Transverse colon (tissue), 4 donors: ENCODE results near the gene OR2L3. TPM values are rescaled to one million over a fixed set of nuclear protein-coding genes. Genes with fewer than 3 reads are reported as not detected.
"Not testable (repeated sequence)": the region's sequence is repeated elsewhere in the genome, so short reads cannot be mapped to it uniquely, and the experiment has no call there.

Experiments used
- DNase-seq: peaks from one replicate; pipeline ENCODE4 v3.0.0-alpha.2; 2019
- H3K27ac ChIP-seq, 4 donors: fragments of 200-600 bp; sonication (generic); 2 replicates each; pipeline ENCODE4 v1.5.1; 2016 to 2018; ENCODE audit warnings: inconsistent platforms in 4 of 4
- H3K27me3 ChIP-seq: fragments of 200-600 bp; sonication (generic); 2 replicates; pipeline ENCODE4 v1.5.1; 2017; ENCODE audit warnings: inconsistent platforms
- H3K36me3 ChIP-seq, 4 donors: fragments of 200-600 bp; sonication (generic); 2 replicates each; pipeline ENCODE4 v1.5.1; 2017 to 2019; ENCODE audit warnings: inconsistent platforms in 4 of 4
- H3K4me1 ChIP-seq, 4 donors: fragments of 200-600 bp; sonication (generic); 2 replicates each; pipeline ENCODE4 v1.5.1; 2017 to 2020; ENCODE audit warnings: inconsistent platforms in 4 of 4
- H3K4me3 ChIP-seq, 4 donors: fragments of 200-600 bp; sonication (generic); 1 replicate in 1 of 4; 2 replicates in 3 of 4; pipeline versions ENCODE4 v1.5.1 to v1.6.1; 2017 to 2019; ENCODE audit warnings: inconsistent platforms in 4 of 4
- H3K9me3 ChIP-seq, 2 donors: fragments of 200-600 bp; sonication (generic); 2 replicates each; pipeline ENCODE4 v1.5.1; 2017 to 2019; ENCODE audit warnings: inconsistent platforms in 2 of 2
- EP300 ChIP-seq: sonication (generic); formaldehyde crosslinking; IDR thresholded peaks from one replicate; pipeline ENCODE4 v1.6.1; 2017; ENCODE audit warnings: antibody characterized with exemption, low read depth
- POLR2A ChIP-seq: fragments of 450-650 bp; IDR thresholded peaks from one replicate; pipeline ENCODE4 v1.6.1; 2016; ENCODE audit warnings: antibody characterized with exemption, mild to moderate bottlenecking, moderate library complexity
- POLR2AphosphoS5 ChIP-seq, 3 donors: sonication (generic); formaldehyde crosslinking; IDR thresholded peaks; one replicate each; pipeline ENCODE4 v1.6.1; 2016; ENCODE audit warnings: antibody characterized with exemption in 3 of 3
- WGBS, 2 donors: methylation state at CpG; one replicate each; pipeline ENCODE4 v1.1.5; 2018; ENCODE audit warnings: low coverage in 1 of 2; 5-methylcytosine and 5-hydroxymethylcytosine counted together
- in situ Hi-C, 4 donors: fragments of 200-750 bp; cut with MboI; loops; one replicate each; pipeline versions ENCODE4 v1.15.0 to v1.15.1; 2017; ENCODE audit warnings: low sequenced_read_pairs in 3 of 4, low pct_ligation_motif_present in 1 of 4, low pct_unique_long_range_greater_than_20kb in 1 of 4
- intact Hi-C: fragments of 100-400 bp; cut with DNase I; formaldehyde crosslinking; loops from one replicate; pipeline ENCODE4 v1.15.1; 2023; ENCODE audit warnings: low total_unique reads
- total RNA-seq, 4 donors: library from RNA; depleted of rRNA; stranded (reverse); fragments of >200 nt; gene quantifications; one replicate each; pipeline ENCODE4 v1.1.0, GENCODE V29; 2016
- TF ChIP-seq, protein P1 (sequence below), 5 experiments: fragments of 200-600 bp in 3 of 5; fragments of 450-650 bp in 2 of 5; sonication (generic) in 3 of 5; IDR thresholded peaks; 1 replicate in 2 of 5; 2 replicates in 3 of 5; pipeline ENCODE4 v1.5.1; 2016 to 2017; ENCODE audit warnings: antibody characterized with exemption in 5 of 5, inconsistent platforms in 3 of 5, mild to moderate bottlenecking in 2 of 5, moderate library complexity in 1 of 5

Gene OR2L3
- total RNA-seq, 4 donors from 2014 or later, result not detected

DNA sequence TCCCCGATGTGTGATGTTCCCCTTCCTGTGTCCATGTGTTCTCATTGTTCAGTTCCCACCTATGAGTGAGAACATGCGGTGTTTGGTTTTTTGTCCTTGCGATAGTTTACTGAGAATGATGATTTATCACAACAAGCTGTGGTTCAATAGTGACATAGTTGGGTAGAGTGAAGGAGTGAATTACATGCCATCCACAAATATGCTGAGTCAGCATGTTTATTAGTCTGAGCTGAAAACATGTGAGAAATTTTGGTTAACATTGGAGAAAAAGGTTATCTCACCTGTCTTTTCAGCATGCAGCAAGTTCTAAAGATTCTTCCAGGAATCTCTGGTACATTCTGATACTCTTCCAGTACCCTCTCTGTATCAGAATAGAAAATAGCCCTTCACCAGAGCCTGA, 19.0 kb downstream of the OR2L3 start:
- no peak overlapping the region for H3K27ac ChIP-seq
- H3K4me3 ChIP-seq, result no peak overlapping the region
- TF ChIP-seq EP300 (no peak), POLR2A (no peak), POLR2AphosphoS5 (IDR thresholded peaks at IDR 0.05) (no peak)
- TF ChIP-seq, protein P1, sequence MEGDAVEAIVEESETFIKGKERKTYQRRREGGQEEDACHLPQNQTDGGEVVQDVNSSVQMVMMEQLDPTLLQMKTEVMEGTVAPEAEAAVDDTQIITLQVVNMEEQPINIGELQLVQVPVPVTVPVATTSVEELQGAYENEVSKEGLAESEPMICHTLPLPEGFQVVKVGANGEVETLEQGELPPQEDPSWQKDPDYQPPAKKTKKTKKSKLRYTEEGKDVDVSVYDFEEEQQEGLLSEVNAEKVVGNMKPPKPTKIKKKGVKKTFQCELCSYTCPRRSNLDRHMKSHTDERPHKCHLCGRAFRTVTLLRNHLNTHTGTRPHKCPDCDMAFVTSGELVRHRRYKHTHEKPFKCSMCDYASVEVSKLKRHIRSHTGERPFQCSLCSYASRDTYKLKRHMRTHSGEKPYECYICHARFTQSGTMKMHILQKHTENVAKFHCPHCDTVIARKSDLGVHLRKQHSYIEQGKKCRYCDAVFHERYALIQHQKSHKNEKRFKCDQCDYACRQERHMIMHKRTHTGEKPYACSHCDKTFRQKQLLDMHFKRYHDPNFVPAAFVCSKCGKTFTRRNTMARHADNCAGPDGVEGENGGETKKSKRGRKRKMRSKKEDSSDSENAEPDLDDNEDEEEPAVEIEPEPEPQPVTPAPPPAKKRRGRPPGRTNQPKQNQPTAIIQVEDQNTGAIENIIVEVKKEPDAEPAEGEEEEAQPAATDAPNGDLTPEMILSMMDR (IDR thresholded peaks at IDR 0.05), result no peak
- H3K4me1 ChIP-seq, result no peaks in the 10 kb centered on the region
- intact Hi-C loops (no loop called here), in situ Hi-C loops (no loop called here)
- DNase-seq, result no peak
- no peaks in the 10 kb centered on the region for H3K9me3 ChIP-seq
- H3K36me3 ChIP-seq, result no peaks in the 10 kb centered on the region
- H3K27me3 ChIP-seq, result no peaks in the 10 kb centered on the region
- 93% methylated on average over 3 of the region's 3 CpGs; no CpG with 5 or more reads in 1 of the 2 donors for WGBS, 2 donors

DNA sequence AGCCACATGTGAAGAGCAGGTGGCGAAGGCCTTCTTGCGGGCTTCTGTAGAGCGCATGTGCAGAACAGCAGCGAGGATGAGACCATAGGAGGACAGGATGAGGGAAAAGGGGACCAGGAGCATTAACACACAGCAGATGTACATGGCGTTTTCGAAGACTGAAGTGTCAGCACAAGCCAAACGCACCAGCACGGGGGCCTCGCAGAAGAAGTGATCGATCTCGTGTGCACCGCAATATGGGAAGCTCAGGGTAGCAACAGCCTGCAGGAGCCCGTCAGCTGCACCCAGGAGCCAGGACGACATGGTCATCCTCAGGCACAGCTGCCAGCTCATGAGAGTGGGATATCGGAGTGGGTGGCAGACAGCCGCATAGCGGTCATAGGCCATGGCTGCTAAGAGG, 37.2 kb downstream of the OR2L3 start:
- H3K27me3 ChIP-seq, H3K27ac ChIP-seq, H3K4me1 ChIP-seq, H3K9me3 ChIP-seq, in situ Hi-C loops, H3K4me3 ChIP-seq, DNase-seq, H3K36me3 ChIP-seq: not testable (repeated sequence)
- intact Hi-C loops, result loop anchor here (2.0 kb wide), 1 partner anchor 19 kb away; no protein-coding TSS in a partner anchor
- WGBS, 2 donors, result 87% methylated on average over 13 of the region's 17 CpGs; no CpG with 5 or more reads in 1 of the 2 donors

DNA sequence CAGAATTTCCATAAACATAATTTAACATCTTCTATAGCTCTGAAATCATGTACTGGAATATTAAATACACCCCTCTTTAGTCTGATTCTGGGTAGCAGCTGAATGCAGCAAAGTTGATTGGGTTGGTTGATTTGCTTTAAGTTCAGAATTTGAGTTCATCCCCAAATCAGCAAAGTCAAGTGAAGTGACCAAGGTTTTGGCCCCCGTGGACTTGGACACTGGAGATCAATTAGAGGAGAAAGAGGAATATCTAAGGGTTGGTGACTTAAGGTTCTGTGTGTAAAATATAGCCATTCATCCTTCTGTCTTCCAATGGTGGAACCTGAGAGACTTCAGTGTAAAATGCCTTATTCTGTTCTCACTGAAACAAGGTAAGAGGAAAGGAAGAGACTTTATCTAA, 48.2 kb downstream of the OR2L3 start, which contains the start of gene OR2L13:
OR2L13 (plus strand) TSS at position 301 of the 400 bp plus-strand sequence. CDS start 4,192 bp downstream, outside the sequence.
- no peaks in the 10 kb centered on the region for H3K9me3 ChIP-seq
- intact Hi-C loops (no loop called here), in situ Hi-C loops (no loop called here)
- no peaks in the 10 kb centered on the region for H3K4me1 ChIP-seq
- no peak within 1 kb of the TSS for H3K4me3 ChIP-seq
- no peak within 1 kb of the TSS for H3K27ac ChIP-seq
- no peaks in the 10 kb centered on the region for H3K36me3 ChIP-seq
- no peak for TF ChIP-seq EP300
- no peak for TF ChIP-seq POLR2A
- no peak for TF ChIP-seq POLR2AphosphoS5 (IDR thresholded peaks at IDR 0.05)
- TF ChIP-seq, protein P1 (IDR thresholded peaks at IDR 0.05), result no peak
- DNase-seq, result no peak
- WGBS, 2 donors, result 47 to 71% methylated on average over 1 of the region's 1 CpG
- no peaks in the 10 kb centered on the region for H3K27me3 ChIP-seq

DNA sequence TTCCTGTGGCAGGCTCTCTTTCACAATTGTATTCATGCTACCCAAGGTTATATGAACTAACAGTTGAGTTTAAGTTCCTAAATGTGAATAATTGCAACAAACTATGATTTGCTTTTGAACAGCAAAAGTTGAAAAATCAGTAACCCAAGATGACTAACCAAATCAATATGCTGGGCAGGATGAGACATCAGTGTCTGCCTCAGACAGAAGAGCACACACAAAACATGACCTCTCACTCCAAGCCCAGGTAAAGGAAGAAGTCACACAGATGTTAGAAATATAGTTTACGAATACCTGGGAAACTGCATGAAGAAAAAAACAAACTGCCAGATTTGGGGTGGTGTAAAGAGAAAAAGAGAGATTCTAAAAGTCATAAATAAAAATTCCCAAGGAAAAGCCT, 51.9 kb downstream of the OR2L3 start:
- no peak for TF ChIP-seq POLR2AphosphoS5 (IDR thresholded peaks at IDR 0.05)
- TF ChIP-seq, protein P1 (IDR thresholded peaks at IDR 0.05), result no peak
- no peak for TF ChIP-seq POLR2A
- TF ChIP-seq EP300, result no peak
- Histone ChIP-seq H3K36me3 (no peaks in the 10 kb centered on the region), H3K9me3 (no peaks in the 10 kb centered on the region), H3K27me3 (no peaks in the 10 kb centered on the region), H3K27ac (no peak overlapping the region), H3K4me1 (no peaks in the 10 kb centered on the region), H3K4me3 (no peak overlapping the region)
- DNase-seq, result no peak
- intact Hi-C loops (no loop called here), in situ Hi-C loops (no loop called here)
- 78 to 100% methylated on average over 1 of the region's 1 CpG for WGBS, 2 donors

GRCh38 chr1:248102847-248103246, 56.2 kb downstream of the OR2L3 start:
- TF ChIP-seq POLR2A (no peak), EP300 (no peak), POLR2AphosphoS5 (IDR thresholded peaks at IDR 0.05) (no peak)
- TF ChIP-seq, protein P1 (IDR thresholded peaks at IDR 0.05), result no peak
- Histone ChIP-seq H3K27ac (no peak overlapping the region), H3K27me3 (no peaks in the 10 kb centered on the region), H3K36me3 (no peaks in the 10 kb centered on the region), H3K9me3 (peaks cover 0 to 6% of the 10 kb centered on the region in 2 donors), H3K4me3 (no peak overlapping the region), H3K4me1 (no peaks in the 10 kb centered on the region)
- no peak for DNase-seq
- in situ Hi-C loops, result no loop called here
- intact Hi-C loops, result loop anchor here (2.0 kb wide), 1 partner anchor 18 kb away; no protein-coding TSS in a partner anchor
